ENCODE measurements around the gene TOR1A.
A peak's percentile ranks its signal among the peaks of the same experiment; 100 is the strongest.

TOR1A gene

GRCh38 chr9:129823935-129824601 is at the start of gene TOR1A:
TOR1A (minus strand) TSS chr9:129824136; CDS start chr9:129824085, 51 bp downstream.
- DNase-seq (ENCODE audit: low spot score), result peak; percentile 92

GRCh38 chr9:129871046-129871445 is 47.1 kb upstream of the TOR1A start:
- no peak for DNase-seq (ENCODE audit: low spot score)

- DNase-seq (ENCODE audit: low spot score), result no peak
Measured at GRCh38 chr9:129869585-129870501, 45.9 kb upstream of the TOR1A start.

GRCh38 chr9:129868872-129869486 is 45.0 kb upstream of the TOR1A start:
- no peak for DNase-seq (ENCODE audit: low spot score)

GRCh38 chr9:129868023-129868871 is 44.3 kb upstream of the TOR1A start:
- no peak for DNase-seq (ENCODE audit: low spot score)

GRCh38 chr9:129867136-129868022 is 43.4 kb upstream of the TOR1A start:
- no peak for DNase-seq (ENCODE audit: low spot score)

- no peak for DNase-seq (ENCODE audit: low spot score)
Measured at GRCh38 chr9:129866394-129867135, 42.6 kb upstream of the TOR1A start.

- no peak for DNase-seq (ENCODE audit: low spot score)
Measured at GRCh38 chr9:129865668-129866320, 41.9 kb upstream of the TOR1A start.

- DNase-seq (ENCODE audit: low spot score), result no peak
Measured at GRCh38 chr9:129864991-129865647, 41.2 kb upstream of the TOR1A start.

GRCh38 chr9:129863059-129863690 is 39.2 kb upstream of the TOR1A start:
- DNase-seq (ENCODE audit: low spot score), result no peak

GRCh38 chr9:129861447-129861827 is 37.5 kb upstream of the TOR1A start:
- DNase-seq (ENCODE audit: low spot score), result no peak

- DNase-seq (ENCODE audit: low spot score), result no peak
Measured at GRCh38 chr9:129860653-129861446, 36.9 kb upstream of the TOR1A start.

GRCh38 chr9:129858167-129858962 is 34.4 kb upstream of the TOR1A start:
- no peak for DNase-seq (ENCODE audit: low spot score)

GRCh38 chr9:129857207-129857606 is 33.3 kb upstream of the TOR1A start:
- DNase-seq (ENCODE audit: low spot score), result no peak

GRCh38 chr9:129854588-129855110 is 30.7 kb upstream of the TOR1A start:
- no peak for DNase-seq (ENCODE audit: low spot score)

GRCh38 chr9:129853614-129854013 is 29.7 kb upstream of the TOR1A start:
- no peak for DNase-seq (ENCODE audit: low spot score)

GRCh38 chr9:129852579-129852978 is 28.6 kb upstream of the TOR1A start:
- no peak for DNase-seq (ENCODE audit: low spot score)
